H1 (cell line): ENCODE data around the gene EED. TPM values are rescaled to one million over a fixed set of nuclear protein-coding genes. Genes with fewer than 3 reads are reported as not detected.

Experiments
- CTCF ChIA-PET: fragments of 300-600 bp; sonication (Branson Sonifier 250); formaldehyde crosslinking; loops from one replicate; lab custom pipeline; 2021; ENCODE audit not compliant: partially characterized antibody; lab: Charles Lee
- POLR2A ChIA-PET: fragments of 300-600 bp; sonication (Branson Sonifier 250); formaldehyde crosslinking; loops from one replicate; lab custom pipeline; 2021; ENCODE audit warnings: inconsistent platforms; ENCODE audit not compliant: partially characterized antibody; lab: Charles Lee
- DNase-seq, 2 experiments: peaks; one replicate each; pipeline versions ENCODE4 v3.0.0 to v3.0.0-alpha.2; 2010 to 2022; ENCODE audit warnings: low spot score in 2 of 2, low read depth in 1 of 2, mixed read lengths in 1 of 2
- FAIRE-seq: peaks from 2 replicates; lab custom pipeline; 2011; peaks lifted over from hg19 to GRCh38; lab: Jason Lieb, UNC
- H2AFZ ChIP-seq: 2 replicates; pipeline ENCODE4 v1.8.1; 2012; ENCODE audit warnings: low read length, inconsistent platforms
- H2AK5ac ChIP-seq: 2 replicates; pipeline ENCODE4 v1.6.1; 2013; ENCODE audit warnings: low read depth, low read length
- H2BK120ac ChIP-seq: replicated peaks from 2 replicates; pipeline ENCODE3; 2013; ENCODE audit warnings: low read depth, low read length, inconsistent platforms
- H2BK12ac ChIP-seq: 2 replicates; pipeline ENCODE4 v1.6.1; 2013; ENCODE audit warnings: low read depth, low read length
- H2BK15ac ChIP-seq: 2 replicates; pipeline ENCODE4 v1.6.1; 2013; ENCODE audit warnings: low read length
- H2BK20ac ChIP-seq: 2 replicates; pipeline ENCODE4 v1.6.1; 2013; ENCODE audit warnings: low read length
- H2BK5ac ChIP-seq: 2 replicates; pipeline ENCODE4 v1.6.1; 2013; ENCODE audit warnings: low read depth, low read length
- H3K14ac ChIP-seq: 2 replicates; pipeline ENCODE4 v1.6.1; 2013; ENCODE audit warnings: inconsistent platforms; ENCODE audit not compliant: insufficient read length
- H3K18ac ChIP-seq: 2 replicates; pipeline ENCODE4 v1.6.1; 2013; ENCODE audit warnings: low read length; ENCODE audit errors: extremely low read depth
- H3K23ac ChIP-seq: 2 replicates; pipeline ENCODE4 v1.6.1; 2013; ENCODE audit warnings: inconsistent platforms; ENCODE audit not compliant: insufficient read length
- H3K23me2 ChIP-seq: 2 replicates; pipeline ENCODE4 v1.6.1; 2013; ENCODE audit warnings: low read depth, low read length
- H3K27ac ChIP-seq: 2 replicates; pipeline ENCODE4 v1.6.1; 2011; ENCODE audit warnings: low read depth, low read length, inconsistent platforms
- H3K27me3 ChIP-seq, 4 experiments: replicated peaks in 1 of 4; 1 replicate in 1 of 4; 2 replicates in 3 of 4; pipeline versions ENCODE4 v1.6.1 to v1.8.1; 2011 to 2013; ENCODE audit warnings: low read length in 3 of 4, mild to moderate bottlenecking in 3 of 4, inconsistent platforms in 2 of 4, mixed read lengths in 2 of 4, moderate library complexity in 1 of 4; ENCODE audit not compliant: control insufficient read depth in 3 of 4, insufficient read depth in 3 of 4; ENCODE audit errors: extremely low read depth in 1 of 4
- H3K36me3 ChIP-seq, 4 experiments: 2 replicates each; pipeline versions ENCODE4 v1.6.1 to v1.8.1; 2011 to 2013; ENCODE audit warnings: mild to moderate bottlenecking in 4 of 4, low read length in 3 of 4, moderate library complexity in 2 of 4, control low read depth in 1 of 4, inconsistent platforms in 1 of 4; ENCODE audit not compliant: insufficient read depth in 4 of 4, control insufficient read depth in 2 of 4
- H3K4ac ChIP-seq: replicated peaks from 2 replicates; pipeline ENCODE3; 2013; ENCODE audit warnings: low read length, low read depth, mixed read lengths, inconsistent platforms; ENCODE audit not compliant: insufficient read length
- H3K4me1 ChIP-seq, 4 experiments: replicated peaks in 1 of 4; 1 replicate in 1 of 4; 2 replicates in 3 of 4; pipeline versions ENCODE4 v1.6.1 to v1.8.1; 2011 to 2013; ENCODE audit warnings: low read length in 3 of 4, inconsistent platforms in 2 of 4, mixed read lengths in 1 of 4; ENCODE audit not compliant: insufficient read depth in 4 of 4, control insufficient read depth in 3 of 4
- H3K4me2 ChIP-seq, 2 experiments: 2 replicates each; pipeline versions ENCODE4 v1.6.1 to v1.8.1; 2011 to 2013; ENCODE audit warnings: low read depth in 2 of 2, low read length in 2 of 2, control low read depth in 1 of 2, inconsistent platforms in 1 of 2, mild to moderate bottlenecking in 1 of 2; ENCODE audit not compliant: insufficient read depth in 1 of 2
- H3K4me3 ChIP-seq, 4 experiments: fragments of 200-600, 300-600 bp in 1 of 4; sonication (generic), shearing (Covaris generic), sonication (Bioruptor Twin) in 1 of 4; 2 replicates each; pipeline versions ENCODE4 v1.5.1 to v1.8.1; 2011 to 2016; ENCODE audit warnings: low read length in 4 of 4, low read depth in 3 of 4, control low read depth in 2 of 4, inconsistent platforms in 2 of 4, mild to moderate bottlenecking in 2 of 4, mixed read lengths in 1 of 4, moderate library complexity in 1 of 4; ENCODE audit not compliant: insufficient read depth in 2 of 4; ENCODE audit errors: extremely low read depth in 1 of 4
- H3K56ac ChIP-seq: replicated peaks from 2 replicates; pipeline ENCODE3; 2013; ENCODE audit warnings: low read depth, mild to moderate bottlenecking, mixed read lengths, low read length, inconsistent platforms; ENCODE audit not compliant: insufficient read length
- H3K79me1 ChIP-seq: 2 replicates; pipeline ENCODE4 v1.6.1; 2013; ENCODE audit warnings: low read depth, low read length, control low read depth
- H3K79me2 ChIP-seq, 2 experiments: 2 replicates each; pipeline versions ENCODE4 v1.6.1 to v1.8.1; 2012 to 2013; ENCODE audit warnings: low read length in 2 of 2, mild to moderate bottlenecking in 2 of 2, inconsistent platforms in 1 of 2; ENCODE audit not compliant: insufficient read depth in 2 of 2, control insufficient read depth in 1 of 2
- H3K9ac ChIP-seq, 4 experiments: replicated peaks in 1 of 4; 1 replicate in 1 of 4; 2 replicates in 3 of 4; pipeline versions ENCODE4 v1.6.1 to v1.8.1; 2011 to 2013; ENCODE audit warnings: low read depth in 3 of 4, low read length in 3 of 4, control low read depth in 2 of 4, mild to moderate bottlenecking in 2 of 4, moderate library complexity in 2 of 4, inconsistent platforms in 1 of 4; ENCODE audit errors: extremely low read depth in 1 of 4
- H3K9me3 ChIP-seq, 2 experiments: 2 replicates each; pipeline versions ENCODE4 v1.6.1 to v1.8.1; 2012 to 2013; ENCODE audit warnings: mild to moderate bottlenecking in 2 of 2, moderate library complexity in 2 of 2, control low read depth in 1 of 2, inconsistent platforms in 1 of 2, low read depth in 1 of 2, low read length in 1 of 2, mixed read lengths in 1 of 2; ENCODE audit not compliant: insufficient read depth in 2 of 2
- H4K20me1 ChIP-seq, 2 experiments: replicated peaks in 1 of 2; 2 replicates each; pipeline versions ENCODE3 to v1.8.1; 2011 to 2013; ENCODE audit warnings: inconsistent platforms in 2 of 2, low read length in 2 of 2, mild to moderate bottlenecking in 1 of 2; ENCODE audit not compliant: insufficient read depth in 2 of 2, control insufficient read depth in 1 of 2
- H4K5ac ChIP-seq: 2 replicates; pipeline ENCODE4 v1.6.1; 2013; ENCODE audit warnings: low read length, low read depth, mixed read lengths, inconsistent platforms; ENCODE audit not compliant: insufficient read length
- H4K8ac ChIP-seq: 2 replicates; pipeline ENCODE4 v1.8.0; 2013; ENCODE audit warnings: mild to moderate bottlenecking, moderate library complexity, low read length, inconsistent platforms; ENCODE audit not compliant: insufficient read depth; ENCODE audit errors: extremely low read depth
- H4K91ac ChIP-seq: replicated peaks from 2 replicates; pipeline ENCODE3; 2013; ENCODE audit warnings: low read length, mixed read lengths, inconsistent platforms; ENCODE audit not compliant: insufficient read length
- BCL11A ChIP-seq, 2 experiments: IDR thresholded peaks; one replicate each; pipeline ENCODE4 v1.6.1; 2011; ENCODE audit warnings: low read depth in 2 of 2, low read length in 2 of 2, mild to moderate bottlenecking in 2 of 2
- JUND ChIP-seq: IDR thresholded peaks from 2 replicates; pipeline ENCODE4 v1.6.1; 2011; ENCODE audit warnings: mild to moderate bottlenecking, improper control_type of control experiment, low read length
- NRF1 ChIP-seq: IDR thresholded peaks from 2 replicates; pipeline ENCODE4 v1.6.1; 2011; ENCODE audit warnings: mild to moderate bottlenecking, low read depth, low read length, improper control_type of control experiment
- POLR2AphosphoS5 ChIP-seq: IDR thresholded peaks from 2 replicates; pipeline ENCODE4 v1.6.1; 2011; ENCODE audit warnings: low read depth, low read length
- POU5F1 ChIP-seq: IDR thresholded peaks from 2 replicates; pipeline ENCODE4 v1.6.1; 2011; ENCODE audit warnings: low read depth, mild to moderate bottlenecking, low read length, moderate library complexity
- WGBS, 2 experiments: shearing (Covaris generic) in 1 of 2; methylation state at CpG; one replicate each; pipeline versions ENCODE4 v1.1.6 to v1.1.7; 2013 to 2015; ENCODE audit warnings: low lambda C conversion rate in 2 of 2, mixed read lengths in 2 of 2, inconsistent platforms in 1 of 2, low coverage in 1 of 2, missing lambda C conversion rate in 1 of 2; ENCODE audit not compliant: insufficient replicate concordance in 2 of 2, insufficient coverage in 1 of 2, insufficient read length in 1 of 2; ENCODE audit errors: extremely low coverage in 1 of 2, missing lambda C conversion rate in 1 of 2; 5-methylcytosine and 5-hydroxymethylcytosine counted together
- polyA plus RNA-seq, 7 experiments: library from polyadenylated mRNA; depleted of rRNA in 3 of 7; stranded (reverse) in 5 of 7; unstranded in 2 of 7; fragments of >200 nt in 5 of 7; fragments of 200-250 nt in 2 of 7; gene quantifications; 1 replicate in 5 of 7; 2 replicates in 1 of 7; 4 replicates in 1 of 7; pipeline versions ENCODE4 v1.2.1 to v1.2.3, GENCODE V29; 2011 to 2013; ENCODE audit warnings: missing spikeins in 2 of 7, mixed read lengths in 2 of 7
- total RNA-seq: library from RNA; stranded (reverse); fragmentation: NEBNext Ultra II Directional; extraction: Animal tissue kit (Norgen Biotek cat#: 25700); gene quantifications from 2 replicates; pipeline ENCODE4 v1.2.1, GENCODE V29; 2021

EED gene
- total and polyA plus RNA-seq, 2 of the 8 experiments (the other 6 are each of a cell fraction or from before 2014, with no cell fraction given), result 12.6 to 26.9 TPM

DNA sequence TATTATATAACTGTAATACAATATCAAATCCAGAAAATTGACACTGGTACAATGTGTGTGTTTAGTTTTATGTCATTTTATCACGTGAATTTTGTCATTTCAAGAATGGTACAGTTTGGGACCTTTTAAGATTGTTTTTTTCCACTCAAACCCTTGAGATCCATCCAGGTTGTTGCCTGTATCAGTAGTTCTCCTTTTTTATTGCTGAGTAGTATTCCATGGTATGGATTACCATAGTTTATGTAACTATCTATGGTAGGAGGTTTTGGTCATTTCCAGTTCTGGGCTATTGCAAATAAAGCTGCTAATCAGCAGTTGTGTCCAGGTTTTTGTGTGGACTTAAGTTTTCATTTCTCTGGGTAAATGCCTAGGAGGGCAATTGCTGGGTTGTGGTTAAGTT, 25.1 kb downstream of the EED start:
- no peak overlapping the region for H4K91ac ChIP-seq
- H3K79me1 ChIP-seq, result 0 out of 2 replicates have a peak, but pooled peaks cover under 1% of the 10 kb centered on the region
- no peak overlapping the region for H3K14ac ChIP-seq
- H4K8ac ChIP-seq, result no peak overlapping the region
- FAIRE-seq, result no peak
- ChIA-PET CTCF (no interaction called here), POLR2A (no interaction called here)
- H3K27me3 ChIP-seq, result no peaks in the 10 kb centered on the region
- H2BK5ac ChIP-seq, result no peak overlapping the region
- no peak overlapping the region for H2BK12ac ChIP-seq
- H3K79me2 ChIP-seq, result peaks cover 0 to 17% of the 10 kb centered on the region in 2 experiments; a peak in 2 of 4 replicates
- H3K36me3 ChIP-seq, result peaks cover 0 to 18% (median 3%) of the 10 kb centered on the region in 4 experiments; a peak in 3 of 8 replicates
- no peak for TF ChIP-seq BCL11A (IDR thresholded peaks at IDR 0.05; ENCODE audit: low read depth in 2 of 2, low read length in 2 of 2)
- no peak for TF ChIP-seq POU5F1
- TF ChIP-seq POLR2AphosphoS5, result no peak
- no peak for TF ChIP-seq JUND
- TF ChIP-seq NRF1, result no peak
- H3K4me3 ChIP-seq, result no peak overlapping the region
- no peaks in the 10 kb centered on the region for H3K9me3 ChIP-seq
- H3K9ac ChIP-seq, result no peak overlapping the region
- H3K4me2 ChIP-seq, result no peak overlapping the region
- H2AK5ac ChIP-seq, result no peak overlapping the region
- H3K4ac ChIP-seq, result no peak overlapping the region
- no peak overlapping the region for H3K56ac ChIP-seq
- H3K27ac ChIP-seq, result no peak overlapping the region
- no peak overlapping the region for H2BK15ac ChIP-seq
- no peak overlapping the region for H2AFZ ChIP-seq
- H3K23ac ChIP-seq, result no peak overlapping the region
- DNase-seq, result no peak
- H3K4me1 ChIP-seq, result no peaks in the 10 kb centered on the region
- H4K5ac ChIP-seq, result no peak overlapping the region
- no peak overlapping the region for H2BK120ac ChIP-seq
- no peaks in the 10 kb centered on the region for H4K20me1 ChIP-seq
- 87% methylated on average over 1 of the region's 1 CpG; no CpG with 5 or more reads in 1 of the 2 experiments for WGBS, 2 experiments
- H3K18ac ChIP-seq, result no peak overlapping the region
- H2BK20ac ChIP-seq, result no peak overlapping the region
- no peaks in the 10 kb centered on the region for H3K23me2 ChIP-seq
